Astrocyte (in vitro differentiated cells and primary cell): ENCODE measurements around the gene ITFG1.

ENCODE experiments used
- EZH2 ChIP-seq: IDR thresholded peaks from 2 replicates; pipeline ENCODE4 v1.6.1; 2012; ENCODE audit warnings: mild to moderate bottlenecking, low read length, inconsistent platforms; ENCODE audit not compliant: insufficient read depth
- TF ChIP-seq, protein P1 (sequence below): IDR thresholded peaks from 2 replicates; pipeline ENCODE4 v1.5.1; 2011; ENCODE audit warnings: low read depth, mild to moderate bottlenecking, inconsistent platforms, low read length, moderate library complexity; ENCODE audit not compliant: insufficient read depth

DNA sequence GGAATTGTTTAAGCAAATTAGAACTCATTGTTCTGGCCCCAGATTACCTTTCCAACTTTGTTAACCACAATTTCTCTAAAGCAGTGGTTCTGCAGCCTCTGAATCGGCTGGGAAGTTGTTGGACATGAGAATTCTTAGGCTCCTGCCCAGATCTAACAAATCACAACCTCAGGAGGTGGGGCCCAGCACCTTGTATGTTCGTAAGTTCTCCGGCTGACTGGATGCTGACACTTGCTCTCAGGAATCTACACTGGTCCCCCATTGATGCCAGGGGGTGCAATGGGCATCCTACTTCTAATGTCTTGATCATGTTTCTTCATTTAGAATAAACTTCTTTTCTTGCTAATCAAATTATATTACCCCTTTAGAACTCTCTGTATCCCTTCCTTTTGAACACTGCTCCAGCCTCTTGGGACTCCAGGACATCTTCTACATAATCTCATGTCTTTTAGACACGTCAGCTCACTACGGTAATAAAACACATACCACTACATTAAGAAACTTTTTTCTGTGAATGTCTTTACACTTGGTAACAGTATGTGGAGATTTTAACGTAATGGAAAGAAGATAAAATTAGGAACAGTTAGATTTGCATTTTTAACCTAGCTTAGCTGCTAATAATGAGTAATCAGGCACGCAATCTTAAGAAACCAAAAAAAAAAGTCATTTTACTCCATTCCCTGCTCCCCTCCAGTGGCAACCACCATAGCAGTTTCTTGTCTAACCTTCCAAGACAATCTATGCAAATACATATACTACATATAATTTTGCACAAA is 143.2 kb downstream of the ITFG1 start:
- no peak for TF ChIP-seq EZH2
- TF ChIP-seq, protein P1, sequence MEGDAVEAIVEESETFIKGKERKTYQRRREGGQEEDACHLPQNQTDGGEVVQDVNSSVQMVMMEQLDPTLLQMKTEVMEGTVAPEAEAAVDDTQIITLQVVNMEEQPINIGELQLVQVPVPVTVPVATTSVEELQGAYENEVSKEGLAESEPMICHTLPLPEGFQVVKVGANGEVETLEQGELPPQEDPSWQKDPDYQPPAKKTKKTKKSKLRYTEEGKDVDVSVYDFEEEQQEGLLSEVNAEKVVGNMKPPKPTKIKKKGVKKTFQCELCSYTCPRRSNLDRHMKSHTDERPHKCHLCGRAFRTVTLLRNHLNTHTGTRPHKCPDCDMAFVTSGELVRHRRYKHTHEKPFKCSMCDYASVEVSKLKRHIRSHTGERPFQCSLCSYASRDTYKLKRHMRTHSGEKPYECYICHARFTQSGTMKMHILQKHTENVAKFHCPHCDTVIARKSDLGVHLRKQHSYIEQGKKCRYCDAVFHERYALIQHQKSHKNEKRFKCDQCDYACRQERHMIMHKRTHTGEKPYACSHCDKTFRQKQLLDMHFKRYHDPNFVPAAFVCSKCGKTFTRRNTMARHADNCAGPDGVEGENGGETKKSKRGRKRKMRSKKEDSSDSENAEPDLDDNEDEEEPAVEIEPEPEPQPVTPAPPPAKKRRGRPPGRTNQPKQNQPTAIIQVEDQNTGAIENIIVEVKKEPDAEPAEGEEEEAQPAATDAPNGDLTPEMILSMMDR, result no peak
